GM18867 (cell line): Measurements from ENCODE around the gene SP6.

Source experiments
- ATAC-seq: cut with Tn5 transposase; IDR thresholded peaks from one replicate; pipeline ENCODE4 v1.9.1; 2021; ENCODE audit warnings: mild to moderate bottlenecking, moderate library complexity; ENCODE audit not compliant: unreplicated experiment

The SP6 gene

DNA sequence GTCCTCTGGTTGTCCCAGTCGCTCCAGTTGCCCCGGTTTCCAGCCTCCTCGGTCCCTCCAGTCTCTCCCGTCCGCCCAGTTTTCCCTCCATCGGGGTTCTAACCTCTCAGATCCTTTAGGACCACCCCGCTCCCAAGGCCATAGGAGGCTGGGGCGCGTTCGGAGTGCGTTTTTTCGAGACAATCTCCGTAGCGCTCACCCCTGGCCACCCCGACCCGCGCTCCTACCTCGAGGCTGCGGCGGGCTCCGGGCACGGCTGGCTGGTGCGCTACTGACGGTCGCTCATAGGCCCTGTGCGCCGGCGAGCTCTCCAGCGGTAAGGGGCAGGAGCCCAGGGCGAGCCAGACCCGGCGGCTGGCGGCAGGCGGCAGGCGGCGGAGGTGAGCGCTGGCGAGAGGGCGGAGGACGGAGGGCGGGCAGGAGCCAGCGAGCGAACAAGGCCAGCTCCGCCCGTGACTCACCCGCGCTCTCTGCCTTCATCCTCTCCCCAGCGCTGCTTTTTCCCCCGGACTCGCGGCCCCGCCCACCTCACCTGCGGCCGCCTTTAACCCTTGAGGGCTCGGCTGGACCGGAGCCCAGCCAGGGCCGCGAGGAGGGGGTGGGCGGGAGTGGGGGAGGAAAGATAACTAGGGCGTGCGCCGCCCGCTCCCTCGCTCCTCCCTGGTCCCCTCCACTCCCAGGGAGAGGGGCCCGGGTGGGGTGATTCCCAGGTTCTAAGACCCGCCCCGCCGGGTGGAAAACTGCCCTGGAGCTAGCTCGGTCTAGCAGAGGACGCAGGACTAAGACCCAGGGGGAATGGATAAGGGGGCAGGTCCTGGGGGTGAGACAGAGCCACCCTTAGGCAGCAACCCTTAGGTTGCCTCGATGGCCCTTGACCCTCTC lies at the start of gene SP6:
SP6 (minus strand) TSS at position 472 of the 882 bp plus-strand sequence. CDS start 2,734 bp downstream, outside the sequence.
- no peak for ATAC-seq

DNA sequence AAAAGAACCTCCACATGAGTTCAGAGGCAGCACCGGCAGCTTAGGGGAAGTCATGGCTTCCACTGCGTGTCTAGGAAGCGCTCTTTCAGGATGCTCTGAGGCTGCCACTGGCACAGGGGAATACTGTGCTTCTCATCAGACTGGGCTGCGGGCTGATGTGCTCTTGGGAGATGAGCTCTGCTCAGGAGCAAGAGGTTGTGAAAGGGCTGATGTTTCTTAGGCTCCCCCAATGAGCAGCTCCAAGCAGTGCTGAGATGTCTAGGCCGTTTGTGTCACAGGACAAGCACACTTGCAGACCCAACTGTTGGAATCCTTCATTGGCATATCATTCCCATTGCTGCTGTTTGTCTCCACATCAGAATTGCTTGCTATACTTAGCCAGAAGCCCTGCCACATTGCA lies 48.7 kb upstream of the SP6 start:
- no peak for ATAC-seq

GRCh38 chr17:47898241-47898640 lies 47.3 kb upstream of the SP6 start:
- no peak for ATAC-seq

DNA sequence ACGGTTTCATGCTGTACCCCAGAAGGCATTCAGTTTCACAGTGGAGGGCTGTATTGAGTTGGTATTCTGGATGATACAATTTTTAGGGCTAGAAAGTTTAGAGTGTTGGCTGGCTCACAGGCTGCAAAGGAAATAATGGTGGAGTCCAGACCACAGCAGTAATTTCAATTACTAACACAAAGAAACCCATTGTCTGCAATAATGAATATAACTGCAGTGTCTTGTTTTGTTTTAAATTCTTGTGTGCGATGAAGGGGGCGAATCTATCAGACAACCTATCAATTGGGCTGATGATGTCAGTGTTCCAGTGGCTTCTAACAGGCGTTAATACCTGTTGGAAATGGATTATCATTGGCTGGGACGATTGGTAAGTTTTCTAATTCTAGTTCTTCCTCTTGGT lies 46.6 kb upstream of the SP6 start:
- no peak for ATAC-seq

GRCh38 chr17:47896672-47897490 lies 45.9 kb upstream of the SP6 start:
- no peak for ATAC-seq

- ATAC-seq: peak; percentile 86
Measured at GRCh38 chr17:47895856-47896671, 45.1 kb upstream of the SP6 start, which contains the start of gene SP2. SP2 (plus strand) TSS chr17:47896236; CDS start chr17:47896287, 51 bp downstream.

DNA sequence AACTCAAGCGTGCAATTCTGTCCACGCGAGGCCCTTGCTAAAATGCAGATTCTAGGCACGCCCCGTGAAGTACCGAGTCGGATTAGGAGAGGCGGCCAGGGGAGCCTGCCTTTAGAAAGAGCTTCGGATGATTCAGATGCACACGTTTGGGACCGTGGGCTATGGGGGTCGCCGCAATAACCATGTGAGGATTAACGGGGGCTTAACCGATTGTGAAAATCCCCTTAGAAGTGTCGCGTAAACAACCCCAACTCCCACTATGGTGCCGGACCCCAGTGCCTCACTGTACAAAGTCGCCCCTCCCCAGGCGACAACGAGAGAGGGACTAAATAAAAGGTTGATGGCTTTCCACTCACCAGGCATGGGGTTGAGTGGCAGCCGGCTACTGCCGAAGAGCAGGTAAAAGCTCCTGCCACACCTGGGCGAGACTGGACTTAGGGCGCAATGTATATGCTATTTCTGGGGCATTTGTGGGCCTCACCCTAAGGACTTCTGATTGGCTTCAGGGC lies 44.4 kb upstream of the SP6 start:
- ATAC-seq: no peak

GRCh38 chr17:47894498-47895346 lies 43.8 kb upstream of the SP6 start:
- no peak for ATAC-seq

GRCh38 chr17:47891545-47892088 lies 40.7 kb upstream of the SP6 start:
- ATAC-seq: no peak

DNA sequence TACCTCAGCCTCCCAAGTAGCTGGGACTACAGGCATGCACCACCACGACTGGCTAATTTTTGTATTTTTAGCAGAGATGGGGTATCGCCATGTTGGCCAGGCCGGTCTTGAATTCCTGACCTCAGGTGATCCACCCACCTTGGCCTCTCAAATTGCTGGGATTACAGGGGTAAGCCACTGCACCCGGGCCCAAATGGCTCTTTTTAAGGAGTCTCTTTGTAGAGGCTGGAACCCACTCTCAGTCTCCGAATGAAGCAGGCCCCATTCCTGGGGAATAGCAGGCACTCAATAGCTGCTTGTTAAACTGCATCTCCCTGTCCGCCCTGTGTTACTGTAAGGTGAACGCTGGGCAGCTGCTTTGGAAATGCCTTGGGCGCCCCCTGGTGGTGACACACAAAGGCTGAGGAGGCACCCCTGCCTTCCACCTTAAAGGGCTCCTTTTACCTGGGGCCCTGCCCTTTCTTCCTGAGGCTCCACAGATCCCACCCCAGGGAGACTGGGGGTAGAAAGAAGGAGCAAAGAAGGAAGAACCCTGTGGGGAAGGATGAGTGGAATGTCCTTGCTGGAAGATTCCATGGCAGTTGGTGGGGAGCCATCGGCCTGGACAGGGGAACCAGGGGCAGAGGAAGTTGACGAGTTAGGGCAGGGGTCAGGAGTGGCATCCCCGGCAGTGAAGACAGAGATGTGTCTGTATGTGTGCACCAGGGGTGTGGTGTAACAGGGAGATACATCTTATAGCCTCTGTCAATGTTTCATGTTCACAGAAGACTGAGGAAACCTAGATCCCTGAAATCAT lies 39.0 kb upstream of the SP6 start:
- ATAC-seq: peak; percentile 67

DNA sequence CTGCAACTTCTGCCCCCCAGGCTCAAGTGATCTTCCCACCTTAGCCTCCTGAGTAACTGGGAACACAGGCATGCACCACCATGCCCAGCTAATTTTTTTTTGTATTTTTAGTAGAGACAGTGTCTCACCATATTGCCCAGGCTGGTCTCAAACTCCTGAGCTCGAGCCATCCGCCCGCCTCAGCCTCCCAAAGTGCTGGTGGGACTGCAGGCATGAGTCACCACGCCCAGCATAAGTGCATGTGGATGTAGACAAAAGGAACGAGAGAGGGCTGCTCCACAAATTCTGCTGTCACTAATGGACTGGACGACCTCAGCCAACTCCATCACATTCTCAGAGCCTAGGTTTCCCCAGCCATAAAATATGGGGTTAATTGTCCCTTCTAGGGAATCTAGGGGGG lies 37.3 kb upstream of the SP6 start:
- no peak for ATAC-seq

GRCh38 chr17:47884905-47885730 lies 34.2 kb upstream of the SP6 start:
- no peak for ATAC-seq

- ATAC-seq: no peak
Measured at GRCh38 chr17:47884427-47884740, 33.4 kb upstream of the SP6 start.

- no peak for ATAC-seq
Measured at GRCh38 chr17:47883589-47884426, 32.8 kb upstream of the SP6 start.

DNA sequence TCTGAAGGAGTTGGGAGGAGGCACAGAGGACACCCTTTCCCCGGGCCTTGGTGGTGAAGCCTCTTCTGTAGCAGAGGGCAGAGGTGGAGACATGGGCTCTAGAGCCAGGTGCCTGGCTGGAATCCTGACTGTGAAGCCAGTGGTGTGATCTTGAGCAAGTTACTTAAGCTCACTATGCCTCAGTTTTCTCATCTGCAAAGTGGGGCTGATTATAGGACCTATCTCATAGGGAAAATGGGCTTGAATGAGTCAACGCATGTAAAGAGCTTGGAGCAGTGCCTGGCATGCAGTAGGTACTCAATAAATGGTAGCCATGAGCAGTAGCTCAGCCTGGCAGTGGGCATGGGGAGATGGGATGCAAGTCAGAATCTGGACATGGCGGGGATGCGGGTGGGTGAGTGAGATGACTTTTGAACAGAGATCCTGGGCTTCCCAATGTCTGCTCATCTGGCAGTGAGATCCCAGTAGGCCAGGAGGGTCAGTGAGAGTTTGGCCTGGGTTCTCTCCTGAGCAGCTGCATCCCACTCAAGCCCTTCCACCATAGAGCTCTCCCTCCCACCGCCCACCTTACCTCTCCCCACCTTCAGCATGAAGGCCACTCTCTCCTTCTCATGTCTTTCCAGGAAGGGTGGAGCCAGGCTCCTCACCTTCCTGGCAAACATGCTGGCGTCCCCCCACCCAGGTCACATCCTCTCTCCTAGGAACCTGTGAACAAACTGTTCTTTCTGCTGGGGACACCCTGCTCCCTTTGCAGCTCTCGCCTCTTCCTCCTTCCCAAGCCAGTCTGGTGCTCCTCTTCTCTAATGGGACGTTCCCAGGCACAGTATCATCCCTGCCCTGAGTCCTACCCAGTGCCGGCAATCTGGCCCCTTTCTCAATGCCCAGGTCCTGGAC lies 32.0 kb upstream of the SP6 start:
- no peak for ATAC-seq

GRCh38 chr17:47882247-47882646 lies 31.3 kb upstream of the SP6 start:
- ATAC-seq: no peak
